ENCODE measurements around the gene C1orf21.

C1orf21 gene

DNA sequence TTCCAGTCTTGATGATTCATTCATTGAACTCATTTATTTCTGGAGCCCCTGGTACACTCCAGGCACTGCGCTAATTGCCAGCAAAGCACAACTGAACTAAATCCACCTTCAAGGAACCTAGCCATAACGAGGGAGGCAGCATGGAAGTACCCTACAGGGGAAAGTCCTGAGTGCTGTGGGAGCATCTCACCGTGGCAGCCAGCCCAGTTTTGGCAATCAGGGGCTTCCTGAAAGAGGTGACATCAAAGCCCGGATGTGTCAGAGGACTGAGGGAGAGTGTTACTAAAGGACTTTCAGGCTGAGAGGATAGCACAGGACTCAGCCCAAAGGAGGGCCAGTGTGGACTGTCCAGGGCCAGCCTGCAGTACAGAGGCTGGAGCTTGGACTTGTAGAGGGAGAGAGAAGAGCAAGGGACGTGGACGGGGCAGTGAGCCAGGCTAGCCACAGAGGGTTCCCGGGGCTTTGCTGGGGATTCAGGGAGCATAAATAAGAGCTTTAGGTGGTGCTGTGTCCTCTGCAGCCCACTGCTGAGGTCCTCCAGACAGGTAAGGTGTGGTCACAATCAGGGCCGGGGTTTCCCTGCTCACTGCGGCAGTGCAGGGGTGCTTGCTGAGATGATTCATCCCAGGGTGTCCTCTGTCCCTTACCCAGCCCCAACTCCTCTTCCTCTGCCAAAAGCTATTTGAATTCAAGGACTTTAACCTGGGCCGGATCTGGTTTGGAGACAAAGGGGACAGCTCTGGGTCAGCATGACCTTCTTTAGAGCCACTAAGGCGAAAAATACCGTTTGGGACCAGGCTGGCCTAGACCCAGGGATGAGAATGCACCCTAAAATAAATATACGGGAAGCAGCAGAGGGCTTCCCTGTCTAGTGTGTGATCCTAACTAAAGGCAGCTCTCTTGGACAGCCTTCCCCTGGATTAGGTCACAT, 239.5 kb downstream of the C1orf21 start:
- no peak for DNase-seq (ENCODE audit: low read depth in 2 of 2)

DNA sequence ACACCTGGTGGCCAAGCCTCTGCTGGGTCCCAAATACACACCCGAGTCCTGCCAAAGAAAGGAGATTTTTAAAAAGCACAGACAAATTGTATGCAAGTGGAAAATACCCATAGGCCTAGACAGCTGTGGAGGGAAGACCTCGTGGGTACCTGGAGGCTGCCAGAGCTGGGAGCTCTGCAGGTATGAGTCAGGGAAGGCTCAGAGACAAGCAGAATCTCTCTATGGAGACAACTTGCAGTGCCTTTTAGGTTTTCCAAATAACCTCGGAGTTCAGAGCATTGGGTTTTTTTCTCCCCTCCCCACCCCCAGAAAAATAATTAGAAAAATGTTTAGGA, 240.1 kb downstream of the C1orf21 start:
- no peak for DNase-seq (ENCODE audit: low read depth in 2 of 2)

DNA sequence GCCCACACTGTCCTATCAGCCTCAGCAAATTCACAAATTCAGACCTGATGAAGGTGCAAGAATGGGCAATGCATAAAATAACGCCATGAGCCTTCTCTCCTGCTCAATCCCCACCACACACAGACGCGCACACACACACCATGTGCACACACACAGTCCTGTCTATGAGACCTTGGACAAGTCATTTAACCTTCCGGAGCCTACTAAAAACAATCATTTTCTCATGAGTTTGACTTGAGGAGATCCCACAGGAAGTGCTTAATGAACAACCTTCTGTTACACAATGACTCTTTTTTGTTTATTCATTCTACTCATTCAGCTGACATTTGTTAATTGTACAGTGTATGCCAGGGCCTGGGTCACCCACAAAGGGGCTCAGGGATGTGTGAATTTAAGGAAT, 242.4 kb downstream of the C1orf21 start:
- no peak for DNase-seq (ENCODE audit: low read depth in 2 of 2)

DNA sequence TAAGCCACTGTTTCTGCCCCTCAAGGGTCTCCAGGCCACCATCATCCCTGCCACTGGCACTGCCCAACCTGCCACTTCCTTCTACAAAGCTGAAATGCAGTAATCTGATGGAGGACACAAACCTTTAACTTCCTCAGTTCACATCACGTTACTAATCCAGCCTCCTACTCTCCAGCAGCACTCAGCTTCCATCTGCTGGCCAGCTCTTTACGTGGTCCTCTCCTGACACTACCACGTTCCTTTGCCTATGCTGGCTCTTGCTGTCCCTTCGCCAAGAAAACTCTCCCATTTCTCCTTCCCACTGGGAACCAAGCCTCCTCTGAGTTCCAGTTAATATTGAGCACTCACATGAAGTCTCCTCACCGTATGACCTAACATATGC, 243.8 kb downstream of the C1orf21 start:
- no peak for DNase-seq (ENCODE audit: low read depth in 2 of 2)

DNA sequence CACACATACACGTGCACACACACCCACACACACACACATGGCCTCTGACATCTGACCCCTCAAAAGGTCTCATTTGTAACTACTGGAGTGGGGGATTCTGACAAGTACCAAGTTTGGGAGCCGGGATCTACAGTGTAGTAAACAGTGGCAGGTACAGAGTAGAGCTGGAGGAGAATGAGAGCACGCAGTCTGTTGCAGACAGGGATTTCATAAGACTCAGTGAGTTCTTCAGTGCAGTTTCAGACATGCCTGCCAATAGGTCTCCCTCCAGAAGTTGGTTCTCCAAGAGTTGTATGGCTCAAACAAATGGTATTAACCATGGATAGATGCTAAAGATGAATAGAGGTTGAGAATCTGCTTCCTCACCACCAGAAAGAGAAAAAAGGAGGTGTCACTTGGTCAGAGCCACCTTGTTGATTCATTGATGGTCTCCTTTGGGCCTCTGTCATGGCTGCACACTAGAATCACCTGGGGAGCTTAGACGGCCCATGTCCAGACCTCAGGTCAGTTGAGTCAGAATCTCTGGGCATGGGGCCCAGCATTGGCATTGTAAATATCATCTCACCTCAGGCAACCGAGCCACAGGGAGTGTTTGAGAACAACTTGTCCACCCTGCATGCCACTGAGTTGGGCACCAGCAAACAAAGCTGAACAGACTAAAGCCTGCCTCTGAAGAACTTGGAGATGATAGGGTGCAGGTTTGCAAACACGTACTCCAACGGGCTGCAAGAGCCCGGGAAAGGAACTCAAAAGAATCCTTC, 245.8 kb downstream of the C1orf21 start:
- DNase-seq (ENCODE audit: low read depth in 2 of 2): no peak

DNA sequence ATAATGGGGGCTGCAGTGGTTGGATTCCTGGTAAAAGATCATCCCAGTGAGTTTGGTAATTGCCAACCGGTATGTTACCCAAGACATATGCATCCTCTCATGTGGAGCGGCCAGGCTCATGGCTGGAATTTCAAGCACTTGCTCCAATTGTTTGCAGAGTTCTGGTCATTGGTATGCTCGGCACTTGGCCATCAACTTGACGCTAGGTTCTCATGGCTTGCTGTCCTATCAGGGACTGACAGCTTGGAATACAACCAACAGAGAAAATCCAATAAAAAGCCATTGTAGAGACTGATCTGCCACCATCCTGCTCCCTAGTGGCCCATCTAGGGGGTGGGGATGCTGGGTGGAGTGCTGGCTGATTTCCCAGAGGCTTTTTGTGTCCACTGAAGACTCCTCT, 247.0 kb downstream of the C1orf21 start:
- no peak for DNase-seq (ENCODE audit: low read depth in 2 of 2)

DNA sequence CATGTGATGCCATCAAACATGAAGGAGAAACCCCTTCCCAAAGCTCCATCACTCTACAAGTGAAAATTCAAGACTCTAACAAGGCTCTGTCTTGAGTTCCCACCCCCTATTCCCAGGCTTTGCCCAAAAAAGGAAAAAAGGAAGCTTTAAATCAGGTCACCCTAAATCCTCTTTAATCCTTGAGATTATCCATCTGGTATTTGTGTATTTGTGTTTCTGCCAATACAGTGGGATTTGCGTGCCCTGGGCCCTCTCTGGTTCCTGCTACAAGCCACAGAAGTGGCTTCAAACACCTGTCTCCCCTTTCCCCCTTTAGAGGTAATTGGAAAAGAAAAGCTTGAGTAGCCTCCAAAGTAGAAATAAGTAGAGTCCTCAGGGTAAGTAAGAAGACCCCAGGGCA, 247.5 kb downstream of the C1orf21 start:
- DNase-seq (ENCODE audit: low read depth in 2 of 2): no peak

DNA sequence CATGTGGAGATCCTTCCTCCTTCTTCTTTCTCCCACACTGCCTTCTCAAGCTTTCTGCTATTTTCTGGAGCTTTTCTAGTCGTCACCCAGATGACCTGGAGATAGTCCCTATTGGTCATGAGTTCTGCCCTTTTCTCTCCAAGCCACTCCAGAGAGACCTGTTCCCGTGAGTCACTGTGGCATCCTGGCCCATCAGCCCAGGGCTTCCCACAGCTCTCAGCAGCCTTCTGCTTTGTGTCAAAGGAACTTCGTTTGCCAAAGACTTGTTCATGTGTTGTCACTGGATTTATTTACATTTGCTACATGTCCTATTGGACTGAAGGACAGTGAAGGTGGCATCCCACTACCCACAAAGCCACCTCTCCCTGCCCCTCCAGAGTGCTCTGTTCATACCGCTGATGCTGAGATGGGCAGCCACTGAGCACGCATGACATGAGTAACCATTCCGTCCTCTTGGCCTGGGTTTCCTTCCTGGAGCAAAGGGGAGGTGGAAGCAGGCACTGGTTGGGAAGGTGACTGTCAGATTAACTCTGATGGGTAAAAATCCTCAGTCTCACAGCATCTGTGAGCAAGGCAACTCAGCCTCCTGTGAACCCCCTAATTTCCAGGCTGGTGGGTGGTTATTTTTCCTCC, 248.6 kb downstream of the C1orf21 start:
- no peak for DNase-seq (ENCODE audit: low read depth in 2 of 2)

DNA sequence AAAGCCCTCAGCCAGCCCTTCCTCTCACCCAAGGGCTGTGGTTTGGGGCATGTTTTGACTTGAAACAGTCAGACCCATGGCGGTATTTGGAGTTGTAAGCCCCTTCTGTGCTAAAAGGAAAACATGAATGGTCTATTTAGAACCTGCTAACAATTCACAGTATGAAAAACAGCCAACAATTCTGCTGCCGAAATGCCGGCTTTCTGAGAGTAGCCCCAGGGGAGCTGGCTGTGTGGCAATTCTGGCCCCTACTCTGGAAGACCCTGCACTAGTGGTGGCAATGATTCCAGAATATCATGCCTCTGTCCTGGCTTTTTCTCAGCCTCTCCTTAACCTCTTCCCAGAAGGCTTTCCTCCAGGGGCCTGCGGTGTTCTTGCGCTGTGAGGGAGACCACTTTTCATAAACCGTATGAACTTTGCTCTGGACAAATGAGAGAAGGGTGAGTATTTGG, 249.2 kb downstream of the C1orf21 start:
- DNase-seq (ENCODE audit: low read depth in 2 of 2): no peak

DNA sequence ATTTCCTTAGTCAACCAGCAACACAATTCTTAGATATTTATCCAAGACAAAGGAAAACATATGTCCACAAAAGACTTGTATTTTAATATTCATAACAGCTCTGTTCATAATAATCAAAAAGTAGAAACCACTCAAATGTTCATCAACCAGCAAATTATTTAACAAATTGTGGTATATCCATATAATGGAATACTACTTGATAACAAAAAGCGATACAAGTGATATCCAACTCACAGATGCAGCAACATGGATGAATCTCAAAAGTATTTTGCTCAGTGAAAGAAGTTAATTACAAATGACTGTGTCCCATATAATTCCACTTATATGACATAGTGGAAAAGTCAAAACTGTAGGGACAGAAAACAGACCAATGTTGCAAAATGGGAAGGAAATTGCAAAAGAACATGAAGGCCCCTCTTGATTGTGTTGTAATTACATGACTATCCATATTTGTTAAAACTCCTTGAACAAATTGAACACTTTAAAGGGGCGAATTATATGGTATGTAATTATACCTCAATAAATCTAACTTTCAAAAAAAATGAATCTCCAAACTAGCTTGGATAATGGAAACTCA, 250.9 kb downstream of the C1orf21 start:
- no peak for DNase-seq (ENCODE audit: low read depth in 2 of 2)

DNA sequence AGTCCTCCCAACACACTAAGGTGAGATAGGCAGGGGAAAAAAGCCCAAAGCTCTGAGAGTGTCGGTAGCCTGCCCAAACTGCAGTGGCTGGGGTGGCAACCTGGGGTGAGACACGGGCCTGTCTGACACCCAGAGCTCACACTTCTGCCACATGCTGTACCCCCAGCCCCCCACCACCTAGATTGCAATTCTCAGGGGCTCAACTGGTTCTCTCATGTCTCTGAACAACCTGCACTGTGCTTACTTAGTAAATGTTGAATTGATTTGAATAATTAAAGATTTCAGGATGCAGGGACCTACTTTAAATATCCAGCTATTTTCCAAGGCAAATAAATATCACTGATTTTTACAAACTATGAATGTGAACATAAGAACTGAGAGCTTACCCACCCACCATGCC, 252.4 kb downstream of the C1orf21 start:
- no peak for DNase-seq (ENCODE audit: low read depth in 2 of 2)

DNA sequence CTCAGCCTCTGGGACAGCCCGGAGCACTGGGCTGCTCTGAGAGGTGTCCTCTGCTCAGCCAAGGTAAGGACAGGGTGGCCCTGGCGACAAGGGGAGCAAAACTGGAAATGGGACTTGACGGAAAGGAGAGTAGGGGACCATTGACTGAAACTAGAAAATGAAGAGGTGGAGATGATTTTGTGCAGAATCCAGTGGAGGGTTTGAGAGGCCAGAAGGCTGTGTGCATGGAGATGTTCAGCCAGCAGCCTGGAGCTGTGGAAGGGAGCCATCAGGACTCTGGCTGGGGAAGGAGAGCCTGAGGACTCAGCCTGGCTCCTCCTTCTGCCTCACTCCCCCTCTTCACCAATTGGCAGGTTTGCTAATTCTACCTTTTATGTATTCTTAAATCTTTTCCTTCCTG, 253.7 kb downstream of the C1orf21 start:
- no peak for DNase-seq (ENCODE audit: low read depth in 2 of 2)

DNA sequence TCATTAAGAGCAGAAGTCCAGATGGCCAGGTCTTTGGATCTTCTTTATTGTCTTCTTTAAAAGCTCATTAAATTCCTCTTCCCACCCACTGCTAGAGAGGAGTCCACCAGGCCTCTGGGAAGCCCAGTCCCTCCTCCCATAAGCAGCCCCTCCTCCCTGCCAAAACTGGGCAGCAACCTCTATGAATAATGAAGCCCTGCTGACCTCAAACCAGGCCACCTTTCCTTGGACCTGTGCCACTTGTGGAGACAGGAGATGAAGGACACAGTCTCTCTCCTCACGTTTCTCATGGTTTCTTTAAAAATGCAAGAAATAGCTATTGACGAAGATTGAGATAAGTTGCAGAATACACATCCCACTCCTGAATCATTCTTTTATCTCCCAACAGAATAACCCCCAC, 255.1 kb downstream of the C1orf21 start:
- DNase-seq (ENCODE audit: low read depth in 2 of 2): no peak

DNA sequence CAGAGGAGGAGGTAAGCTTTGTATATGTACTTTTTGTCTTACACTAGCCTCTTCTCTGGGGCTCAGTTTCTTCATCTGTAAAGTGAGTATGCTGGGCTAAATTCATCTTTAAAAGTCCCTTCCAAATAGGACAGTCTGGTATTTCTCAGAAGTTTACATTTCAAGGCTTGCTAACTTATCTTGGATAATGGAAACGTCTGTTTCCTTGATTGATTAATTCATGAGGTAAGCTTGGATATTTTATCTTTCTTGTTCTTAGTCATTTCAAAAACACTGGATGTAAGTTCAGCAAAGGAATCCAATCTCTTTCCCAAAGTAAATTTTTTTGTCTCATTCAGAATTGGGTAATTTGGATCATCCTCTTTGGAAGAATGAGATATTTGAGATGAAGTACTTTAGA, 256.8 kb downstream of the C1orf21 start:
- no peak for DNase-seq (ENCODE audit: low read depth in 2 of 2)

DNA sequence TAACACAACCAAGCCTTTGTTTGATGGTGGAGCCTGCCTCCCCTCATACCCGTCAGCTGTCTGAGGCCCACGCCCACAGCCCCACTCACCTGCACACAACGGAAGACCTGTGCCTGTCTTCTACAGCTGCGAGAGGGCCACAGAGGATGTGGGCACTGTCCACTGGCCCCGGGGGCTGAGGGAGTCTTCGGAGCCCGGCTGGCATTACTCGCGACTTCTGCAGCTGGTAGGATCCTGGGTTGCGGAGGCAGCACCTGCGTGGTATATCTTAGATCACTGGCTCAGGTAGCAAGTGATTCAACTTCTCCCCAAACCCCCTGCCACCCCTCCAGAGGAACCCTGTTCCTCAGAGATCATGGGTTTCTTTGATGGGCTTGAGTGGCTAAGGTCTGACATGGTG, 257.9 kb downstream of the C1orf21 start:
- DNase-seq (ENCODE audit: low read depth in 2 of 2): no peak

DNA sequence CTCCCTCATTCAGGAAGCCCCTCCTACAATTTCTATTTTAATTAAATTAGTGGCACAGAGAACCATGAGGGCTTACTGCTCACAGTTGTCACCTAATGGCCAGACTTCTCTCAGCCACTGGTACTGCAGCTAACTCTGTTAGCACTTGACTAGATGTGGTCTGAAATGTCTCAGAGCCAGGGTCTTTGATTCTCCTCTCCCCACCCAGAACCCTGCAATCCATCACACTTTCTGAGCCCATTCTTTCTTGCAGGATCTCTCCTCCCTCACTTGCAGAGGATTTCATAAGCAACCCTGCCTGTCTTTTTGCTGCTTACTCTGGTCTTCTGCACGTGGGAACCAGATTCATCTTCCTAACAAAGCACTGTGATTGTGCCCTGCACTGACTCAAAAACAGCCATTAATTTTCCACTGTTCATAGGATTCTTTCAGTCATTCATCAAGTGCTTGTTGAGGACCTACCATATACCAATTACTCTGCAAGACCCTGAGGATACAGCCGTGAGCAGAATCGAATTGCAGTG, 259.4 kb downstream of the C1orf21 start:
- DNase-seq (ENCODE audit: low read depth in 2 of 2): no peak

DNA sequence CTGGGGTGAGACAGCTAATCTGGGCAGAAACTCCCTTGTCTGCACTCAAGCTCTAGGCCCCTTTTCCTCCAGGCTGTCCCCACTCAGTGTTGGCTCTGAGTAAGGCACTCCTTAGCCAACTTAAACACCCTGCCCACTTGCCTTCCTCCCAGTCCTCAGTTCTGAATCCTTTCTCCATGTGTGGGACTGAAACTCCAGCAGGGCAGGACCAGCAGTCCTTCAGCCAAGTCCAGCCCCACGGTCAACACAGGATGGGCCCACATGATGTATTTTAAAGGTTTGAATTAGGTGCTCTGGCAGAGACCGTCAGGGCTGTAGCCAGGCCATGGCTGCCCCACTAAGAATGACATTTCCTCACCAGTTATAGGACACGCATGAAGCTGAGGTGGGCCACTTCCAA, 260.0 kb downstream of the C1orf21 start:
- no peak for DNase-seq (ENCODE audit: low read depth in 2 of 2)

DNA sequence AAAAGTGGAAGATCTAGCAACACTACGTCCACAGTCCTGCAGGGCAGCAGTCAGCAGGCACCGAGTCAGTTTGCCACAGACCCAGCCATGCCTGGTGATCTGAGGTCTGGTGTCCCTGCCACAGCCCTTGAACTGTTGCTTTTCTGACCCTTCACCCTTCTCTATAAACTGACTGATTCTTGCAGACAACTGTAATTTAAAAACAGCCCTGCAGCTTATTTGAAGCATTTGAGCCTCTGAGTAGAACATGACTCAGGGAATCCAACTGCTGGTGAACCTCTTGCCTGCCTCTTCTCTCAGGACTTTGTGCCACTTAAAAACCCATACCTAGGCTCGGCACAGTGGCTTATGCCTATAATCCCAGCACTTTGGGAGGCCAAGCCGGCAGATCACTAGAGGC, 260.6 kb downstream of the C1orf21 start:
- DNase-seq (ENCODE audit: low read depth in 2 of 2): no peak

DNA sequence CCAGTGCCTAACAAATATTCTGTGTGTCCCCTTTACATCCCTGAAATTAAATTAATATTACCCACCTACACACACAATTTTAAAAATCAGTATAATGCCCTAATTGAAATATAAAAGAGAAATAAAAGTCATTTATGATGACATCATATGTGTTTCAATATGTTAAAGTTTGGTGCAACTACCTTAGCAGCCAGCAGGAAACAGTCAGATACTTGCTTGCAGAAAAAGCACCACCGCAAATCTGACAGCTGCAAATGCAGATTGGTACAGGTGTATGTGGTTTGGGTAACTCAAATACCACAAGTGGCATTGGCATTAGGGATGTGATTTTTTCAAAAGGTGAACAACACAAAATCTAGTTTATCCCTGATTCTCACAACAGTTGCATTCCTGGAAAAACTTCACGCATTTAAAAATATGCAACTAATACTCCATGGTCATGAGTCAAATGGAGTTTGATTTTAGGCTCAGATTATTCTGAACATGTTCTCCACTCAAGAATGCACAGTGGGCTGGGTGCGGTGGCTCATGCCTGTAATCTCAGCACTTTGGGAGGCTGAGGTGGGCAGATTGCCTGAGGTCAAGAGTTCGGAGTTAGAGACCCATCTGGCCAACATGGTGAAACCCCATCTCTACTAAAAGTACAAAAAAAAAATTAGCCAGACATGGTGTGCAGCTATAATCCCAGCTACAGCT, 261.5 kb downstream of the C1orf21 start:
- DNase-seq (ENCODE audit: low read depth in 2 of 2): no peak

DNA sequence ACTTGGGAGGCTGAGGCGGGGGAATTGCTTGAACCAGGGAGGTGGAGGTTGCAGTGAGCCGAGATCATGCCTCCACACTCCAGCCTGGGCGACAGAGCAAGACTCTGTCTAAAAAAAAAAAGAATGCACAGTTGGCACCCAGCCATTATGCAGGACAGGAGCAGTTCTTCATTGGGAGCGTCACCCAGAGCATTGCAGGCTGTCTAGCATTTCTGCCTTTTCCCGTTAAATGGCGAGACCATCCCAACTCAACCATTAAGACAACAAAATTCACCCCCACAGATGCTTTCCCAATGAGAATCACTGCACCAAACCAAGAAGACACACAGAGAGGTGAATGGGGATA, 262.0 kb downstream of the C1orf21 start:
- DNase-seq (ENCODE audit: low read depth in 2 of 2): no peak

DNA sequence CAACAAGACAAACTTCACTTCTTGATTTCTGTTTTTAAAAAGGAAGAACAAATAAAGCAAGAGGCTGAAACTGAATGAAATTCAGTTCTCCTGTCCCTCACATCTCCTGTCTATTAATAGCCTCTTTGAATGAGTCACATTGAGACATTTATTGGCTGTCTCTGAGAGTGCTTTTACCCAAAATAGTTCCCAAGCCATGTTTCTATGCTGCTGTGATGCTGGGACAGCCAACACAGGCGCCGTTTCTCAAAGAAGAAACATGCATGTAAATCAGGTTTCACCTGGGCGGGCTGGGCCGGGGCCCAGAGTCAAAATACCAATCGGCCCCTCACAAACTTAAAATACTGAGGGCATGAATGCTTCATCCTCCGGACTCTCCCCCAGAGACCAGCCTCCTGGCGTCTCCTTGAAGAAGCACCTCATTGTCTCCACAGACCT, 262.6 kb downstream of the C1orf21 start:
- DNase-seq (ENCODE audit: low read depth in 2 of 2): no peak
